Skeletal muscle tissue (tissue), 4 donors: ENCODE results near the gene SEC16A. TPM values are rescaled to one million over a fixed set of nuclear protein-coding genes. Genes with fewer than 3 reads are reported as not detected.

ENCODE experiments used
- H3K27ac ChIP-seq: one replicate; pipeline ENCODE4 v1.7.0; 2013; ENCODE audit warnings: mild to moderate bottlenecking, low read depth, low read length, inconsistent platforms
- H3K27me3 ChIP-seq, 3 donors: one replicate each; pipeline ENCODE4 v1.7.0; 2013; ENCODE audit warnings: low read length in 3 of 3; ENCODE audit not compliant: control insufficient read depth in 3 of 3, insufficient read depth in 3 of 3
- H3K36me3 ChIP-seq, 3 donors: one replicate each; pipeline ENCODE4 v1.7.0; 2013; ENCODE audit warnings: low read length in 3 of 3; ENCODE audit not compliant: control insufficient read depth in 3 of 3, insufficient read depth in 3 of 3
- H3K4me1 ChIP-seq, 3 donors: one replicate each; pipeline ENCODE4 v1.7.0; 2013; ENCODE audit warnings: low read length in 3 of 3, mild to moderate bottlenecking in 3 of 3; ENCODE audit not compliant: control insufficient read depth in 3 of 3, insufficient read depth in 3 of 3
- H3K4me3 ChIP-seq, 3 donors: one replicate each; pipeline ENCODE4 v1.7.0; 2013; ENCODE audit warnings: low read length in 3 of 3
- H3K9ac ChIP-seq, 3 donors: one replicate each; pipeline ENCODE4 v1.7.0; 2013; ENCODE audit warnings: low read length in 3 of 3, mild to moderate bottlenecking in 3 of 3, moderate library complexity in 2 of 3, low read depth in 1 of 3
- H3K9me3 ChIP-seq, 3 donors: one replicate each; pipeline ENCODE4 v1.7.0; 2013; ENCODE audit warnings: low read length in 3 of 3; ENCODE audit not compliant: control insufficient read depth in 3 of 3
- total RNA-seq: library from RNA; depleted of rRNA; stranded (reverse); fragments of >200 nt; gene quantifications from one replicate; pipeline ENCODE4 v1.2.3, GENCODE V29; 2014
- donor health status: Osteomylitis.

Gene SEC16A
- total RNA-seq, 1 donor from 2014 or later: 14.1 TPM

DNA sequence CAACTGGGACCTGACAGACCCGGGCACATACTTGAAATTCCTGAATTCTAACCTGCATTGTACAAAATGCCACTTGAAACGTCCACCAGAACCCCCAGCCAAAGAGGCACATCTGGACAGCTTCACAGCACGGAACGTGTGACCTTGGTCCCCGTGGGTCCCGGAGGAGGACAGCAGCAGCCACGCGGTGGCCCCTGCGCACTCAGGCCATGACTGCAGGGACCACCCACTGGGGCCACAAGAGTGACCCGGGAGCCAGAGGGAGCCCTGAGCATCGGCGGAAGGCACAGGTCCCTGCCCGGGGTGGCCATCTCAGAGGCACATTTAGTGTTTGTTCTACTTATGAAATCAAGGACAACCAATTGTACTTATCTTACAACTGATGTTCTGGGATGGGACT lies 80.8 kb downstream of the SEC16A start:
- Histone ChIP-seq H3K9me3 (no peaks in the 10 kb centered on the region), H3K4me3 (no peak overlapping the region), H3K27me3 (no peaks in the 10 kb centered on the region), H3K27ac (no peak overlapping the region), H3K9ac (no peak overlapping the region), H3K36me3 (peaks cover 36 to 42% (median 39%) of the 10 kb centered on the region in 3 donors), H3K4me1 (peaks cover 19 to 21% (median 20%) of the 10 kb centered on the region in 3 donors)

- H3K27me3 ChIP-seq: no peaks in the 10 kb centered on the region
Observed at GRCh38 chr9:136401173-136401922, 81.5 kb downstream of the SEC16A start.

DNA sequence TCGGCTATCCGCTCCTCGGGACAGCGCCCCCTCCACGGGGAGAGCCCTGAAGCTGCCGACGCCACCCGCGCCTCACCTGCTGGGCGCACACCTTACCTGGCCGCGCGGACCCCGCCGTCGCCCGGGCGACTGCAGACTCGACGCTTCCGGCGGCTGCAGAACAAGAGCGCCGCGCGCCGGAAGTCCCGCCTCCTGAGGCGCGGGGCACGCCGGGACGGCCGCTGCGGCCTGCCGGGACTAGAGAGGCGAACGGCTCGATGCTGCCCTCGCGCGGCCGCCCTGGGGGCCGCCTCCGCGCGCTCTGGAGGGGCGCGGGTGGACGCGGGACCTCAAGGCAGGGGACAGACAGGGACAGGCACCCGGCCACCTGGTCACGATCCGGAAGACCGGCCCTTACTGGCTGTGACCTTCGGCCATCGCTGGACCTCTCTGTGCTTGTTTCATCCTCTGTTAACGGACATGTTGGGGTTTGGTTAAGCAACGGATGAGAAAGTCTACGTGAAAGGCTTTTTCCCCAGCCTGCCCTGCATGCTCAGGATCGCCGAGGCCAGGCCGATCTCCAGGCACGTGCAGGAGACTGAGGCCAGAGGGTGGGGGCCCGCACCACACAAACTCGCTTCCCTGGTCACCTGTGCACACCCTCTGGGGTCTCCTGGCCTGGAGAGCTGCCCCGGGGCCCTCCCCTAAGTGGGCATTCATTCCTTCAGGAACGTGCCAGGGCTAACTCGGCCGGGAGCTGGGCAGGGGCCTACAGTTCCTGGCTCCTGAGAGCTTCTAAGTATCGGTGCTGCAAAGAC lies 82.6 kb downstream of the SEC16A start, which contains the start of gene SNAPC4:
TSS of gene SNAPC4 (minus strand) at position 133 of the 797 bp plus-strand sequence. CDS start 1,742 bp downstream, outside the sequence.
- Histone ChIP-seq H3K4me1 (peaks cover 19 to 21% (median 20%) of the 10 kb centered on the region in 3 donors), H3K27ac (no peak within 1 kb of the TSS), H3K4me3 (peak within 1 kb of the TSS; percentile 85 to 88 (median 87)), H3K9ac (peak within 1 kb of the TSS; percentile 69 to 88 (median 84)), H3K27me3 (no peaks in the 10 kb centered on the region), H3K36me3 (peaks cover 41 to 44% (median 41%) of the 10 kb centered on the region in 3 donors), H3K9me3 (no peaks in the 10 kb centered on the region)

More at GRCh38 chr9:136401173-136401922, 81.5 kb downstream of the SEC16A start:
- Histone ChIP-seq H3K4me3 (no peak overlapping the region), H3K9ac (peak overlapping the region in 1 of 3 donors; percentile 55), H3K27ac (no peak overlapping the region), H3K9me3 (no peaks in the 10 kb centered on the region), H3K36me3 (peaks cover 39 to 43% (median 40%) of the 10 kb centered on the region in 3 donors), H3K4me1 (peaks cover 19 to 21% (median 20%) of the 10 kb centered on the region in 3 donors)

- H3K27me3 ChIP-seq: no peaks in the 10 kb centered on the region
- H3K36me3 ChIP-seq: peaks cover 41 to 42% (median 42%) of the 10 kb centered on the region in 3 donors
- peak overlapping the region; percentile 69 to 88 (median 84) for H3K9ac ChIP-seq
- peaks cover 19 to 21% (median 20%) of the 10 kb centered on the region in 3 donors for H3K4me1 ChIP-seq
- H3K4me3 ChIP-seq: peak overlapping the region; percentile 85 to 88 (median 87)
- no peaks in the 10 kb centered on the region for H3K9me3 ChIP-seq
- no peak overlapping the region for H3K27ac ChIP-seq
Observed at GRCh38 chr9:136399176-136400037, 83.4 kb downstream of the SEC16A start.

DNA sequence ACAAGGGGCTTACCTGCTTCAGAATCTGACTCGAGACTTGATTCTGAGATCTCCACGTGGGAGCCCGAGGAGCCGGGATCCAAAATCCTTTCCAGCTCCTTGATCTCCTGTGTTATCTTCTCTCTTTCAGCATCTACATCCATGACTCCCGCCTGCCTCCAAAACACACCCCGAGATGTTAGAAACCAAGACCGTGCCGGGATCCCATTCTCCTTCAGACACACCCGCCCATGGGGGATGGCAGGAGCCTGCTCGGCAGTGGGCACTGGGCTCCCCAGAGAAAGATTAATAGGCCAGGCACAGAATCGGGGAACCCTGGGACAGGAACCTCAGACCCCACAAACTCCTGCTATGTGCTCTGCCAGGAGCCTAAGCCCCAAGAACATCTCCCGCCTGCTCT lies 84.6 kb downstream of the SEC16A start:
- Histone ChIP-seq H3K4me3 (no peak overlapping the region), H3K9ac (peak overlapping the region in 1 of 3 donors; percentile 3), H3K36me3 (peaks cover 36 to 48% (median 37%) of the 10 kb centered on the region in 3 donors), H3K9me3 (no peaks in the 10 kb centered on the region), H3K4me1 (peaks cover 19 to 21% (median 20%) of the 10 kb centered on the region in 3 donors), H3K27me3 (no peaks in the 10 kb centered on the region), H3K27ac (no peak overlapping the region)

- peaks cover 37 to 54% (median 40%) of the 10 kb centered on the region in 3 donors for H3K36me3 ChIP-seq
Observed at GRCh38 chr9:136397643-136398042, 85.2 kb downstream of the SEC16A start.

DNA sequence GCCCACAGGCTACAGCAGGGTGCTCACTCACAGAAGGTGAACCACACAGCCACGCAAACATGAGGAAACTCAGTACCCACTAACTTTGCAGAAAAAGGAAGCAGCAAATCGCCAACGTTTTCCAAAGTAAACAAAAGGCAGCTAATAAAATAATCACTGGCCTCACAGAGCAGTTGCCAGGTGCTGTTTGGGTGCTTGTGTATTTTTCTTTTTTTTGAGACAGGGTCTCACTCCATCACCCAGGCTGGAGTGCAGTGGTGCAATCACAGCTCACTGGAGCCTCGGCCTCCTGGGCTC lies 86.7 kb downstream of the SEC16A start:
- Histone ChIP-seq H3K9me3 (no peaks in the 10 kb centered on the region), H3K36me3 (peaks cover 45 to 58% (median 47%) of the 10 kb centered on the region in 3 donors), H3K27ac (no peak overlapping the region), H3K27me3 (no peaks in the 10 kb centered on the region), H3K9ac (no peak overlapping the region), H3K4me3 (no peak overlapping the region), H3K4me1 (peaks cover 19 to 21% (median 20%) of the 10 kb centered on the region in 3 donors)

More at GRCh38 chr9:136397643-136398042, 85.2 kb downstream of the SEC16A start:
- H3K4me3 ChIP-seq: no peak overlapping the region
- no peaks in the 10 kb centered on the region for H3K27me3 ChIP-seq
- no peak overlapping the region for H3K27ac ChIP-seq
- H3K9ac ChIP-seq: no peak overlapping the region
- H3K4me1 ChIP-seq: peaks cover 19 to 21% (median 20%) of the 10 kb centered on the region in 3 donors
- H3K9me3 ChIP-seq: no peaks in the 10 kb centered on the region

- Histone ChIP-seq H3K36me3 (peaks cover 44 to 58% (median 47%) of the 10 kb centered on the region in 3 donors), H3K4me3 (no peak overlapping the region), H3K4me1 (peaks cover 16 to 19% (median 17%) of the 10 kb centered on the region in 3 donors), H3K9ac (no peak overlapping the region), H3K9me3 (no peaks in the 10 kb centered on the region), H3K27me3 (no peaks in the 10 kb centered on the region), H3K27ac (no peak overlapping the region)
Observed at GRCh38 chr9:136395345-136396218, 87.3 kb downstream of the SEC16A start.

- Histone ChIP-seq H3K4me3 (no peak overlapping the region), H3K9ac (no peak overlapping the region), H3K27ac (no peak overlapping the region), H3K9me3 (no peaks in the 10 kb centered on the region), H3K4me1 (peaks cover 12 to 14% (median 13%) of the 10 kb centered on the region in 3 donors), H3K36me3 (peaks cover 44 to 59% (median 48%) of the 10 kb centered on the region in 3 donors), H3K27me3 (no peaks in the 10 kb centered on the region)
Observed at GRCh38 chr9:136395020-136395340, 87.9 kb downstream of the SEC16A start.
